H9 (cell line): ENCODE results near the gene RAB17. TPM values are rescaled to one million over a fixed set of nuclear protein-coding genes. Genes with fewer than 3 reads are reported as not detected.

ENCODE experiments used
- DNase-seq: peaks from one replicate; pipeline ENCODE4 v3.0.0-alpha.2; 2017
- H2AFZ ChIP-seq: one replicate; pipeline ENCODE4 v1.6.1; 2013; ENCODE audit warnings: mild to moderate bottlenecking, low read length, control low read depth, moderate library complexity
- H2AK5ac ChIP-seq: 2 replicates; pipeline ENCODE4 v1.6.1; 2013; ENCODE audit warnings: low read length, control low read depth, mixed read lengths; ENCODE audit not compliant: insufficient read length
- H2BK120ac ChIP-seq: one replicate; pipeline ENCODE4 v1.6.1; 2013; ENCODE audit warnings: low read depth, mild to moderate bottlenecking, low read length, control low read depth, inconsistent platforms; ENCODE audit not compliant: poor library complexity, severe bottlenecking
- H2BK12ac ChIP-seq: 2 replicates; pipeline ENCODE4 v1.6.1; 2013; ENCODE audit warnings: low read length, control low read depth, mixed read lengths, low read depth; ENCODE audit not compliant: insufficient read length
- H2BK15ac ChIP-seq: 2 replicates; pipeline ENCODE4 v1.6.1; 2013; ENCODE audit warnings: low read depth, low read length, control low read depth
- H2BK20ac ChIP-seq: one replicate; pipeline ENCODE4 v1.6.1; 2013; ENCODE audit warnings: low read depth, mild to moderate bottlenecking, low read length, control low read depth, inconsistent platforms; ENCODE audit not compliant: poor library complexity, severe bottlenecking
- H2BK5ac ChIP-seq: 2 replicates; pipeline ENCODE4 v1.6.1; 2013; ENCODE audit warnings: low read length, control low read depth, mixed read lengths; ENCODE audit not compliant: insufficient read length
- H3K14ac ChIP-seq: 2 replicates; pipeline ENCODE4 v1.6.1; 2013; ENCODE audit warnings: low read length, control low read depth; ENCODE audit not compliant: insufficient read depth
- H3K18ac ChIP-seq: 2 replicates; pipeline ENCODE4 v1.6.1; 2013; ENCODE audit warnings: low read depth, mild to moderate bottlenecking, mixed read lengths, low read length, control low read depth; ENCODE audit not compliant: insufficient read length
- H3K23ac ChIP-seq: 2 replicates; pipeline ENCODE4 v1.6.1; 2013; ENCODE audit warnings: low read length, control low read depth, mixed read lengths, low read depth; ENCODE audit not compliant: insufficient read length
- H3K23me2 ChIP-seq: 2 replicates; pipeline ENCODE4 v1.6.1; 2013; ENCODE audit warnings: low read depth, mild to moderate bottlenecking, mixed read lengths, low read length, control low read depth; ENCODE audit not compliant: insufficient read length, poor library complexity, severe bottlenecking
- H3K27ac ChIP-seq: 2 replicates; pipeline ENCODE4 v1.5.1; 2013; ENCODE audit warnings: low read length, control low read depth, mixed read lengths, low read depth; ENCODE audit not compliant: insufficient read length
- H3K27me3 ChIP-seq: 2 replicates; pipeline ENCODE4 v1.6.1; 2013; ENCODE audit warnings: low read length, control low read depth, inconsistent platforms; ENCODE audit not compliant: insufficient read depth
- H3K4ac ChIP-seq: 2 replicates; pipeline ENCODE4 v1.6.1; 2013; ENCODE audit warnings: low read depth, mild to moderate bottlenecking, control low read depth, inconsistent platforms, low read length, moderate library complexity
- H3K4me1 ChIP-seq: 2 replicates; pipeline ENCODE4 v1.6.1; 2013; ENCODE audit warnings: low read length, control low read depth, inconsistent platforms; ENCODE audit not compliant: insufficient read depth
- H3K4me2 ChIP-seq: 2 replicates; pipeline ENCODE4 v1.6.1; 2013; ENCODE audit warnings: low read length, control low read depth, mixed read lengths; ENCODE audit not compliant: insufficient read length, insufficient read depth
- H3K56ac ChIP-seq: 2 replicates; pipeline ENCODE4 v1.6.1; 2013; ENCODE audit warnings: low read depth, mild to moderate bottlenecking, mixed read lengths, low read length, control low read depth; ENCODE audit not compliant: insufficient read length
- H3K79me1 ChIP-seq: 2 replicates; pipeline ENCODE4 v1.6.1; 2013; ENCODE audit warnings: low read depth, mild to moderate bottlenecking, moderate library complexity, low read length, control low read depth, inconsistent platforms; ENCODE audit not compliant: insufficient read depth, poor library complexity, severe bottlenecking
- H3K79me2 ChIP-seq: 2 replicates; pipeline ENCODE4 v1.6.1; 2013; ENCODE audit warnings: low read length, control low read depth, inconsistent platforms; ENCODE audit not compliant: insufficient read depth
- H3K9ac ChIP-seq: 2 replicates; pipeline ENCODE4 v1.6.1; 2013; ENCODE audit warnings: low read length, control low read depth, mixed read lengths; ENCODE audit not compliant: insufficient read length; ENCODE audit errors: extremely low read depth
- H3K9me3 ChIP-seq: one replicate; pipeline ENCODE4 v1.6.1; 2013; ENCODE audit warnings: low read depth, low read length, inconsistent platforms; ENCODE audit not compliant: control insufficient read depth
- H3T11ph ChIP-seq: one replicate; pipeline ENCODE4 v1.6.1; 2013; ENCODE audit warnings: mild to moderate bottlenecking, low read length, control low read depth, inconsistent platforms
- H4K20me1 ChIP-seq: one replicate; pipeline ENCODE4 v1.6.1; 2013; ENCODE audit not compliant: control insufficient read depth, insufficient read length, insufficient read depth
- H4K5ac ChIP-seq: 2 replicates; pipeline ENCODE4 v1.6.1; 2013; ENCODE audit warnings: low read depth, mild to moderate bottlenecking, mixed read lengths, low read length, control low read depth; ENCODE audit not compliant: insufficient read length
- H4K8ac ChIP-seq: replicated peaks from 2 replicates; pipeline ENCODE4 v1.6.1; 2013; ENCODE audit warnings: low read length, control low read depth, mixed read lengths, low read depth; ENCODE audit not compliant: insufficient read length
- H4K91ac ChIP-seq: 2 replicates; pipeline ENCODE4 v1.6.1; 2013; ENCODE audit warnings: low read depth, mild to moderate bottlenecking, moderate library complexity, mixed read lengths, low read length, control low read depth; ENCODE audit not compliant: insufficient read length
- H3K27ac Mint-ChIP-seq, 3 experiments: 2 replicates in 2 of 3; 3 replicates in 1 of 3; pipeline ENCODE4 v1.8.0; 2020 to 2021; ENCODE audit warnings: mixed read lengths in 3 of 3, mild to moderate bottlenecking in 1 of 3, moderate library complexity in 1 of 3
- H3K27me3 Mint-ChIP-seq: 2 replicates; pipeline ENCODE4 v1.8.0; 2021; ENCODE audit warnings: low read depth, mild to moderate bottlenecking, moderate library complexity, mixed read lengths
- H3K36me3 Mint-ChIP-seq, 3 experiments: 2 replicates in 2 of 3; 3 replicates in 1 of 3; pipeline ENCODE4 v1.8.0; 2020 to 2021; ENCODE audit warnings: low read depth in 3 of 3, mixed read lengths in 3 of 3; ENCODE audit not compliant: insufficient read depth in 1 of 3
- H3K4me1 Mint-ChIP-seq, 2 experiments: 2 replicates each; pipeline ENCODE4 v1.8.0; 2020; ENCODE audit warnings: mixed read lengths in 2 of 2
- H3K4me3 Mint-ChIP-seq, 2 experiments: 2 replicates in 1 of 2; 3 replicates in 1 of 2; pipeline ENCODE4 v1.8.0; 2020 to 2021; ENCODE audit warnings: mild to moderate bottlenecking in 2 of 2, mixed read lengths in 2 of 2, moderate library complexity in 1 of 2
- H3K9me3 Mint-ChIP-seq, 2 experiments: 2 replicates in 1 of 2; 3 replicates in 1 of 2; pipeline ENCODE4 v1.8.0; 2020; ENCODE audit warnings: mild to moderate bottlenecking in 2 of 2, mixed read lengths in 2 of 2, moderate library complexity in 1 of 2
- WGBS: extraction: QIAGEN DNeasy Blood & Tissue Kit; methylation state at CpG from one replicate; pipeline ENCODE4 v1.1.7; 2013; ENCODE audit warnings: missing lambda C conversion rate, low lambda C conversion rate, mixed read lengths; ENCODE audit not compliant: insufficient read length; ENCODE audit errors: extremely low coverage; 5-methylcytosine and 5-hydroxymethylcytosine counted together
- total RNA-seq: library from RNA; stranded (reverse); gene quantifications from 2 replicates; pipeline ENCODE4 v1.2.1, GENCODE V29; 2021
- TF ChIP-seq, protein P1 (sequence below): fragments of 200-600 bp; sonication (generic); conservative IDR thresholded peaks from 3 replicates; pipeline ENCODE4 v1.8.0; 2021; ENCODE audit warnings: antibody characterized with exemption, mild to moderate bottlenecking

The RAB17 gene
- total RNA-seq, 1 experiment from 2014 or later: 31.9 TPM

DNA sequence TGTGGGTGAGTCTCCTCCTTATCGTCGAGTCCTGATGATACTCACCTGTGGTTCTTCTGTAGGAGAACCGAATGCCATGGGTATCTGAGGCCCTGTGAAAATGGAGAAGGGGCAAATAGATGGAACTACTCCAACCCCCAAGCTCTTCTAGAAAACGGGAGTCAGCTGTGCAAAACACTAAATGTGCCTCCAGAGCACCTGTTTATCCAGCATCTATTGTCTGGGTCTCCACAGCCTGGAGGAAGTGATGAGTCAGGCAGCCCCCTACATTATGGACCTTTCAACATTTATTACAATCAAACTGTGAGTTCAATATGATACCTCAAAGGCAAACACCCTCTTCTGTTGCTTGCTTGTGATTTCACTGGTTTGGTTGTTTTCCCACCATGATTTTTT is 27.1 kb upstream of the RAB17 start:
- Histone ChIP-seq H2AK5ac (no peak overlapping the region), H4K5ac (no peak overlapping the region), H3K4me1 (peaks cover 23% of the 10 kb centered on the region), H3K79me2 (no peaks in the 10 kb centered on the region), H4K8ac (no peak overlapping the region), H3K56ac (no peak overlapping the region), H3K4ac (no peak overlapping the region), H2BK5ac (no peak overlapping the region), H2BK120ac (no peak overlapping the region), H3K18ac (no peak overlapping the region), H3K4me2 (no peak overlapping the region), H3K27ac (no peak overlapping the region), H2BK20ac (no peak overlapping the region), H4K91ac (no peak overlapping the region), H3K23ac (no peak overlapping the region), H2BK12ac (no peak overlapping the region), H3K9me3 (no peaks in the 10 kb centered on the region), H3K27me3 (no peaks in the 10 kb centered on the region), H2BK15ac (no peak overlapping the region), H3K23me2 (no peaks in the 10 kb centered on the region), H3T11ph (no peak overlapping the region), H3K14ac (no peak overlapping the region), H2AFZ (no peak overlapping the region), H3K9ac (no peak overlapping the region), H4K20me1 (no peaks in the 10 kb centered on the region), H3K79me1 (no peaks in the 10 kb centered on the region)
- H3K9me3 Mint-ChIP-seq: no peaks in the 10 kb centered on the region; a peak in 2 of 5 replicates
- peaks cover 38 to 43% of the 10 kb centered on the region in 2 experiments for H3K4me1 Mint-ChIP-seq
- no peak overlapping the region for H3K27ac Mint-ChIP-seq
- H3K36me3 Mint-ChIP-seq: peaks cover 0 to 4% (median 0%) of the 10 kb centered on the region in 3 experiments; a peak in 1 of 7 replicates
- TF ChIP-seq, protein P1, sequence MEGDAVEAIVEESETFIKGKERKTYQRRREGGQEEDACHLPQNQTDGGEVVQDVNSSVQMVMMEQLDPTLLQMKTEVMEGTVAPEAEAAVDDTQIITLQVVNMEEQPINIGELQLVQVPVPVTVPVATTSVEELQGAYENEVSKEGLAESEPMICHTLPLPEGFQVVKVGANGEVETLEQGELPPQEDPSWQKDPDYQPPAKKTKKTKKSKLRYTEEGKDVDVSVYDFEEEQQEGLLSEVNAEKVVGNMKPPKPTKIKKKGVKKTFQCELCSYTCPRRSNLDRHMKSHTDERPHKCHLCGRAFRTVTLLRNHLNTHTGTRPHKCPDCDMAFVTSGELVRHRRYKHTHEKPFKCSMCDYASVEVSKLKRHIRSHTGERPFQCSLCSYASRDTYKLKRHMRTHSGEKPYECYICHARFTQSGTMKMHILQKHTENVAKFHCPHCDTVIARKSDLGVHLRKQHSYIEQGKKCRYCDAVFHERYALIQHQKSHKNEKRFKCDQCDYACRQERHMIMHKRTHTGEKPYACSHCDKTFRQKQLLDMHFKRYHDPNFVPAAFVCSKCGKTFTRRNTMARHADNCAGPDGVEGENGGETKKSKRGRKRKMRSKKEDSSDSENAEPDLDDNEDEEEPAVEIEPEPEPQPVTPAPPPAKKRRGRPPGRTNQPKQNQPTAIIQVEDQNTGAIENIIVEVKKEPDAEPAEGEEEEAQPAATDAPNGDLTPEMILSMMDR: no peak
- peaks cover 1% of the 10 kb centered on the region for H3K27me3 Mint-ChIP-seq
- WGBS: no CpG with 5 or more reads among the region's 4 CpGs
- DNase-seq: no peak
- H3K4me3 Mint-ChIP-seq: no peak overlapping the region
